RPMI7951 (cell line): ENCODE measurements around the gene SLCO3A1. TPM values are rescaled to one million over a fixed set of nuclear protein-coding genes. Genes with fewer than 3 reads are reported as not detected.

Experiments
- DNase-seq: peaks from one replicate; pipeline ENCODE4 v3.0.0-alpha.2; 2012; ENCODE audit warnings: low read depth
- total RNA-seq: library from RNA; depleted of rRNA; stranded (reverse); fragments of >200 nt; shearing (Covaris generic); gene quantifications from 2 replicates; pipeline ENCODE4 v1.2.3, GENCODE V29; 2014

SLCO3A1 gene
- total RNA-seq, 1 experiment from 2014 or later, result 1.7 TPM

- DNase-seq, result no peak
These were observed 270.6 kb downstream of the SLCO3A1 start for GRCh38 chr15:92123962-92124656.

GRCh38 chr15:92124657-92125010 lies 271.1 kb downstream of the SLCO3A1 start:
- DNase-seq, result no peak

GRCh38 chr15:92128788-92129187 lies 275.3 kb downstream of the SLCO3A1 start:
- no peak for DNase-seq

- no peak for DNase-seq
These were observed 276.7 kb downstream of the SLCO3A1 start for GRCh38 chr15:92130244-92130643.

- DNase-seq, result no peak
These were observed 277.4 kb downstream of the SLCO3A1 start for GRCh38 chr15:92130906-92131305.

GRCh38 chr15:92132982-92133755 lies 279.7 kb downstream of the SLCO3A1 start:
- no peak for DNase-seq

GRCh38 chr15:92140796-92141195 lies 287.3 kb downstream of the SLCO3A1 start:
- no peak for DNase-seq

- DNase-seq, result no peak
These were observed 288.1 kb downstream of the SLCO3A1 start for GRCh38 chr15:92141607-92142006.

GRCh38 chr15:92142242-92143232 lies 289.0 kb downstream of the SLCO3A1 start:
- peak; percentile 24 for DNase-seq

- DNase-seq, result no peak
These were observed 290.3 kb downstream of the SLCO3A1 start for GRCh38 chr15:92143765-92144164.

GRCh38 chr15:92146511-92147150 lies 293.1 kb downstream of the SLCO3A1 start:
- no peak for DNase-seq

- DNase-seq, result no peak
These were observed 295.5 kb downstream of the SLCO3A1 start for GRCh38 chr15:92149029-92149428.

GRCh38 chr15:92149465-92149864 lies 296.0 kb downstream of the SLCO3A1 start:
- no peak for DNase-seq

- DNase-seq, result no peak
These were observed 297.7 kb downstream of the SLCO3A1 start for GRCh38 chr15:92151168-92151567.

GRCh38 chr15:92151741-92152140 lies 298.2 kb downstream of the SLCO3A1 start:
- DNase-seq, result no peak

GRCh38 chr15:92152983-92153382 lies 299.5 kb downstream of the SLCO3A1 start:
- DNase-seq, result no peak

GRCh38 chr15:92153620-92154019 lies 300.1 kb downstream of the SLCO3A1 start:
- DNase-seq, result no peak

- DNase-seq, result no peak
These were observed 302.4 kb downstream of the SLCO3A1 start for GRCh38 chr15:92155934-92156333.

GRCh38 chr15:92157666-92158298 lies 304.3 kb downstream of the SLCO3A1 start:
- no peak for DNase-seq

GRCh38 chr15:92158426-92158825 lies 304.9 kb downstream of the SLCO3A1 start:
- DNase-seq, result no peak

GRCh38 chr15:92159481-92159880 lies 306.0 kb downstream of the SLCO3A1 start:
- DNase-seq, result no peak
